GM10248 (cell line): ENCODE results near the gene PAX6.

ENCODE experiments used
- CTCF ChIA-PET: fragments of 300-600 bp; sonication (Branson Sonifier 250); formaldehyde crosslinking; extraction: SDS; loops from one replicate; lab custom pipeline; 2021; ENCODE audit warnings: antibody characterized with exemption; lab: Yijun Ruan, JAX
- POLR2A ChIA-PET: fragments of 350-650 bp; sonication (Branson Sonifier 250); formaldehyde crosslinking; extraction: SDS; loops from one replicate; lab custom pipeline; 2020; ENCODE audit warnings: antibody characterized with exemption; lab: Yijun Ruan, JAX
- DNase-seq: peaks from one replicate; pipeline ENCODE4 v3.0.0; 2012; ENCODE audit errors: extremely low spot score
- TF ChIP-seq, protein P1 (sequence below): IDR thresholded peaks from 2 replicates; pipeline ENCODE4 v1.5.1; 2012; ENCODE audit warnings: mild to moderate bottlenecking, low read depth; ENCODE audit errors: extremely low read depth, missing control alignments, control extremely low read depth

The PAX6 gene

DNA sequence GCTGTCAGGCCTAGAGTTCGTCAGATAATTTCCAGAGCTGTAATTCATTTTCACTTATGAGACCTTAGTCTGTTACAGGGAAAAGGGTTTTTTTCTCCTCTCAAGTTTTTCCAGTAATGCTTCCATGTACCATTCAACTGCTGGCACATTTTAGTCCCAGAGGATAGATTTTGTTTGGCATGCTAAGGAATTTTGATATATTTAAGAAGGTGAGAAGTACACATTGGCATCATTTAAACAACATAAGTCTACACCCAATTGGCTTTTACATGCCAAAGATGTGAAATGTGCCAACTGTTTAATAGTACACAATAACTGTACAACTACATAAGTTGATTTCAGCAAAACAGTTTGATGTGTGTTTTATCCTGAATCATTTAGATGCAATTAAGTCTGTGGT, 71.0 kb downstream of the PAX6 start:
- no peak for DNase-seq
- TF ChIP-seq, protein P1, sequence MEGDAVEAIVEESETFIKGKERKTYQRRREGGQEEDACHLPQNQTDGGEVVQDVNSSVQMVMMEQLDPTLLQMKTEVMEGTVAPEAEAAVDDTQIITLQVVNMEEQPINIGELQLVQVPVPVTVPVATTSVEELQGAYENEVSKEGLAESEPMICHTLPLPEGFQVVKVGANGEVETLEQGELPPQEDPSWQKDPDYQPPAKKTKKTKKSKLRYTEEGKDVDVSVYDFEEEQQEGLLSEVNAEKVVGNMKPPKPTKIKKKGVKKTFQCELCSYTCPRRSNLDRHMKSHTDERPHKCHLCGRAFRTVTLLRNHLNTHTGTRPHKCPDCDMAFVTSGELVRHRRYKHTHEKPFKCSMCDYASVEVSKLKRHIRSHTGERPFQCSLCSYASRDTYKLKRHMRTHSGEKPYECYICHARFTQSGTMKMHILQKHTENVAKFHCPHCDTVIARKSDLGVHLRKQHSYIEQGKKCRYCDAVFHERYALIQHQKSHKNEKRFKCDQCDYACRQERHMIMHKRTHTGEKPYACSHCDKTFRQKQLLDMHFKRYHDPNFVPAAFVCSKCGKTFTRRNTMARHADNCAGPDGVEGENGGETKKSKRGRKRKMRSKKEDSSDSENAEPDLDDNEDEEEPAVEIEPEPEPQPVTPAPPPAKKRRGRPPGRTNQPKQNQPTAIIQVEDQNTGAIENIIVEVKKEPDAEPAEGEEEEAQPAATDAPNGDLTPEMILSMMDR: no peak
- CTCF ChIA-PET: no interaction called here
- POLR2A ChIA-PET: no interaction called here
